Body of pancreas (tissue), 4 donors: ENCODE measurements around the gene KIF6. TPM values are rescaled to one million over a fixed set of nuclear protein-coding genes. Genes with fewer than 3 reads are reported as not detected.

Source experiments
- ATAC-seq: fragments of 150-250 bp; one replicate; pipeline ENCODE4 v1.9.1; 2016
- DNase-seq, 4 donors: peaks; one replicate each; pipeline ENCODE4 v3.0.0-alpha.2; 2019
- H3K27ac ChIP-seq, 4 donors: fragments of 200-600 bp; sonication (generic); 1 replicate in 3 of 4; 2 replicates in 1 of 4; pipeline versions ENCODE4 v1.5.1 to v1.6.1; 2016 to 2019; ENCODE audit warnings: mild to moderate bottlenecking in 1 of 4, mixed read lengths in 1 of 4, moderate library complexity in 1 of 4
- H3K27me3 ChIP-seq, 2 donors: fragments of 200-600 bp; sonication (generic); one replicate each; pipeline ENCODE4 v1.6.0; 2016; ENCODE audit warnings: mild to moderate bottlenecking in 1 of 2
- H3K36me3 ChIP-seq, 2 donors: fragments of 200-600 bp; sonication (generic); replicated peaks in 1 of 2; 2 replicates each; pipeline ENCODE4 v1.5.1; 2016; ENCODE audit warnings: low read depth in 2 of 2; ENCODE audit not compliant: insufficient read depth in 1 of 2
- H3K4me1 ChIP-seq: fragments of 200-600 bp; sonication (generic); one replicate; pipeline ENCODE4 v1.6.0; 2016
- H3K4me3 ChIP-seq, 2 donors: fragments of 200-600 bp; sonication (generic); 1 replicate in 1 of 2; 2 replicates in 1 of 2; pipeline ENCODE4 v1.5.1; 2016 to 2019
- H3K9me3 ChIP-seq, 3 donors: fragments of 200-600 bp; sonication (generic); 1 replicate in 2 of 3; 2 replicates in 1 of 3; pipeline ENCODE4 v1.5.1; 2016
- POLR2A ChIP-seq, 3 donors: fragments of 450-650 bp; IDR thresholded peaks; one replicate each; pipeline ENCODE4 v1.6.1; 2016; ENCODE audit warnings: antibody characterized with exemption in 3 of 3, mild to moderate bottlenecking in 2 of 3
- WGBS, 2 donors: methylation state at CpG; one replicate each; pipeline ENCODE4 v1.1.5; 2017; 5-methylcytosine and 5-hydroxymethylcytosine counted together
- intact Hi-C: fragments of 100-400 bp; cut with DNase I; formaldehyde crosslinking; loops from one replicate; pipeline ENCODE4 v1.15.1; 2023
- total RNA-seq, 2 donors: library from RNA; depleted of rRNA; stranded (reverse); fragments of >200 nt; gene quantifications; one replicate each; pipeline ENCODE4 v1.1.0, GENCODE V29; 2016
- TF ChIP-seq, protein P1 (sequence below), 7 experiments: fragments of 450-650 bp in 4 of 7; fragments of 200-600 bp in 3 of 7; sonication (generic) in 3 of 7; IDR thresholded peaks; one replicate each; pipeline ENCODE4 v1.5.1; 2016 to 2019; ENCODE audit warnings: antibody characterized with exemption in 7 of 7

Gene KIF6
- total RNA-seq, 2 donors from 2014 or later = not detected

DNA sequence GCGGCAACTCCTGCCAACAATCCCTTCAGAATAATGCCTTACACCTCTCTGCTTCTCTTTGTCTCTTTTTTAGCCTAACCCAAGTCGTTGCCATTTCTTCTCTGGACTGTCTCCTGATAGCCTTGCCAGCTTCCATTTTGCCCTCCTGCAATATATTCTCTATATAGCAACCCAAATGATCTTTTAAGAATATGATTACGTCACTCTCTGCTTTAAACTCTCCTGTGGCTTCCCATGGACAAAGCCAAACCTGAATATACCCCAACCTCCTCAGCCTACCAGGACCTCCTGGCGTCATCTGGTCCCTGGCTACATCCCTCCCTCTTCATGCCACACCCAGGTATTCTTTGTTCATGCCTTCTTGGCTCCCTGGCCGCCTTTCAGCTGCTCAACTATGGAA, 276.2 kb downstream of the KIF6 start:
- Histone ChIP-seq H3K4me3 (no peak overlapping the region), H3K27me3 (no peaks in the 10 kb centered on the region), H3K36me3 (no peaks in the 10 kb centered on the region), H3K9me3 (no peaks in the 10 kb centered on the region), H3K4me1 (no peaks in the 10 kb centered on the region), H3K27ac (no peak overlapping the region)
- WGBS, 2 donors = 78 to 82% methylated on average over 5 of the region's 5 CpGs
- intact Hi-C loops = no loop called here
- DNase-seq (no peak), ATAC-seq (no peak)
- no peak for TF ChIP-seq POLR2A (IDR thresholded peaks at IDR 0.05)
- TF ChIP-seq, protein P1, sequence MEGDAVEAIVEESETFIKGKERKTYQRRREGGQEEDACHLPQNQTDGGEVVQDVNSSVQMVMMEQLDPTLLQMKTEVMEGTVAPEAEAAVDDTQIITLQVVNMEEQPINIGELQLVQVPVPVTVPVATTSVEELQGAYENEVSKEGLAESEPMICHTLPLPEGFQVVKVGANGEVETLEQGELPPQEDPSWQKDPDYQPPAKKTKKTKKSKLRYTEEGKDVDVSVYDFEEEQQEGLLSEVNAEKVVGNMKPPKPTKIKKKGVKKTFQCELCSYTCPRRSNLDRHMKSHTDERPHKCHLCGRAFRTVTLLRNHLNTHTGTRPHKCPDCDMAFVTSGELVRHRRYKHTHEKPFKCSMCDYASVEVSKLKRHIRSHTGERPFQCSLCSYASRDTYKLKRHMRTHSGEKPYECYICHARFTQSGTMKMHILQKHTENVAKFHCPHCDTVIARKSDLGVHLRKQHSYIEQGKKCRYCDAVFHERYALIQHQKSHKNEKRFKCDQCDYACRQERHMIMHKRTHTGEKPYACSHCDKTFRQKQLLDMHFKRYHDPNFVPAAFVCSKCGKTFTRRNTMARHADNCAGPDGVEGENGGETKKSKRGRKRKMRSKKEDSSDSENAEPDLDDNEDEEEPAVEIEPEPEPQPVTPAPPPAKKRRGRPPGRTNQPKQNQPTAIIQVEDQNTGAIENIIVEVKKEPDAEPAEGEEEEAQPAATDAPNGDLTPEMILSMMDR (IDR thresholded peaks at IDR 0.05) = no peak

DNA sequence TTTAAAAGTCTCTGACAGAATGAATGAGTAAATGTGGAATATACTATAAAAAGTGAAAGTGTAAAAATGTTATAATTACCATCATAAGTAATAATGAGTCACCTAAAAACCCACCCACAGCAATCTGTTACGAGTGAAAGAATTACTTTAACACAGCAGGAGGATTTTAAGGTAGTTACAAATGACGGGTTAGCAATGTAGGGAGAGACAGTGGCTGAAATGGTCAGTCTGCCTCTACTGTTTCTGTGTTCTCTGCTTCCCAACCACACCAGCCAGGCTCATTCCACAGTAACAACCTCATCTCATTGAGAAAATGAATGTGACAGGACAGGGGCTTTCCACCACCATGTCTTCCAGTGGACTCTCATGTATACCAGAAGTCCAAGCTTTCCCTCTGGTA, 278.3 kb downstream of the KIF6 start:
- H3K36me3 ChIP-seq = no peaks in the 10 kb centered on the region
- WGBS, 2 donors = 52 to 85% methylated on average over 2 of the region's 2 CpGs
- TF ChIP-seq, protein P1 (IDR thresholded peaks at IDR 0.05) = no peak

DNA sequence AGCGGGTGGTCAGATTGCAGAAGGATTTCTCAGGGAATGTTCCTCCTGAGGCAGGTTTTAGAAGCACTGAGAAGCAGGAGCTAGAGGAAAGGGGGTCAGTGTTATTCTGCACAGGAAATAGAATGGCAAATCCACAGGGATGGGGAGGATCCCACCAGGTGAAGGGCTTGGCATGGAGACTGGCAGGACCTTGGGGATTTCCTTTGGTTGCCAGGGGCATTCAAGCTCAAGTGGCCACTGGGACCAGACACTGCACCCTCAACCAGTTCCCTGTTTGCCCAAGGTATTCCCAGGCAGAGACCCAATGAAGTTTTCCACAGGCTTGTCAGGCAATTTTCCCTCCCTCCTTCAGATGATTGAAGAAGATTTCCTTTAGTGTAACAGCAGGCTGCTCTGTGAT, 279.5 kb downstream of the KIF6 start:
- H3K27ac ChIP-seq = no peak overlapping the region
- no peaks in the 10 kb centered on the region for H3K27me3 ChIP-seq
- H3K9me3 ChIP-seq = no peaks in the 10 kb centered on the region
- H3K36me3 ChIP-seq = no peaks in the 10 kb centered on the region
- no peak for ATAC-seq
- WGBS, 2 donors = 95 to 96% methylated on average over 1 of the region's 1 CpG
- intact Hi-C loops = no loop called here
- TF ChIP-seq, protein P1 (IDR thresholded peaks at IDR 0.05) = no peak
- TF ChIP-seq POLR2A (IDR thresholded peaks at IDR 0.05) = no peak
- no peak for DNase-seq
- no peak overlapping the region for H3K4me3 ChIP-seq
- H3K4me1 ChIP-seq = no peaks in the 10 kb centered on the region

More for the DNA sequence above, 278.3 kb downstream of the KIF6 start:
- no peaks in the 10 kb centered on the region for H3K27me3 ChIP-seq
- no peaks in the 10 kb centered on the region for H3K4me1 ChIP-seq
- H3K4me3 ChIP-seq = no peak overlapping the region
- ATAC-seq = no peak
- no peak for DNase-seq
- H3K27ac ChIP-seq = no peak overlapping the region
- intact Hi-C loops = no loop called here
- no peaks in the 10 kb centered on the region for H3K9me3 ChIP-seq

DNA sequence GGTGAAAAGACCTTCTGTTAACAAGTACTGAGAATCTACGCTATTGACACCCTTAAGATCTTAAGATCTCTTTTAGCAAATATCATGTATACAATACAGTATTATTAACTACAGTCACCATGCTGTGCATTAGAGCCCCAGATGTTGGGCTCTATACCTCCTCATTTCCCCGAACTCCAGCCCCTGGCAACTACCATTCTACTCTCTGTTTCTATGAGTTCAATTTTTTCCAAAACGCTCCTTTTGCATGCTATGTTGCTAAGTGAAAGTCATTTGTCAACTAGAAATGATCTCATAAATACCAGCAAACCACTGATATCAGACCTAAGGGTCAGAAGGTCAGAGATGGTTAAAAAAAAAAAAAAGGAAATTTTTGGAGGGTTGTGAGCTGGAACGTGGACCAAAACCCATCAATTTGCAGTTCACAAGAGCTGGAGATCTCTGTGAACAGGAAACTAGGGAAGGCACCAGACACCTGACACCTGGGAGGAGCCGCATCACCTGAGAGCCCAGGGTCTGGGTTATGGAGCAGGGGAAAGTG, 280.7 kb downstream of the KIF6 start:
- Histone ChIP-seq H3K36me3 (no peaks in the 10 kb centered on the region), H3K27me3 (no peaks in the 10 kb centered on the region), H3K4me1 (no peaks in the 10 kb centered on the region), H3K9me3 (no peaks in the 10 kb centered on the region), H3K27ac (no peak overlapping the region), H3K4me3 (no peak overlapping the region)
- DNase-seq (no peak), ATAC-seq (no peak)
- WGBS, 2 donors = 87 to 90% methylated on average over 5 of the region's 5 CpGs
- no peak for TF ChIP-seq POLR2A (IDR thresholded peaks at IDR 0.05)
- TF ChIP-seq, protein P1 (IDR thresholded peaks at IDR 0.05) = no peak
- intact Hi-C loops = no loop called here

DNA sequence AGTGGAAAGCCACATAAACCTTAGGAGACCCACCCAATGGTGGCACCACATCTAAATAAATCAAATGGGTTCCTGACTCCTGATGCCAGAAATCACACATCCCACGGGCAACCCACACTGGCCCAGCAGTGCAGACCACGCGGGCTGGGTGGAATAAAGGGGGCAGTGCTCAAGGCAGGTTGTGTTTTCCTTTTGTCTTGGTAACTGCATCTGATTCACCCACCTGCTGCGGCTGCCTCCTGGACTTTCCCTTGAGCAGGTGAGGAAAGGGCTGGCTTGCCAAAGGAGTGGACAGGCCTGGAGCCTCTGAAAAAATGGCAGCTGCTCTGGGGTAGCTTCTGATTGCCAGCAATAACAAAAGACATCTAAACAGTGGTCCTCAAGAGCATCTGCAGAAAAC, 283.2 kb downstream of the KIF6 start:
- intact Hi-C loops = no loop called here
- H3K27ac ChIP-seq = no peak overlapping the region
- ATAC-seq (no peak), DNase-seq (no peak)
- TF ChIP-seq, protein P1 (IDR thresholded peaks at IDR 0.05) = no peak
- TF ChIP-seq POLR2A (IDR thresholded peaks at IDR 0.05) = no peak
- H3K36me3 ChIP-seq = no peaks in the 10 kb centered on the region
- H3K9me3 ChIP-seq = no peaks in the 10 kb centered on the region
- H3K27me3 ChIP-seq = no peaks in the 10 kb centered on the region
- H3K4me1 ChIP-seq = no peaks in the 10 kb centered on the region
- no peak overlapping the region for H3K4me3 ChIP-seq
- 93 to 97% methylated on average over 4 of the region's 4 CpGs for WGBS, 2 donors
